HG02763 (cell line): ENCODE data around the gene ZNG1A.
"Not testable (repeated sequence)": the region's sequence is repeated elsewhere in the genome, so short reads cannot be mapped to it uniquely, and the experiment has no call there.

Experiments
- ATAC-seq: cut with Tn5 transposase; IDR thresholded peaks from one replicate; pipeline ENCODE4 v1.9.1; 2021; ENCODE audit warnings: mild to moderate bottlenecking, moderate library complexity; ENCODE audit not compliant: unreplicated experiment

ZNG1A gene

DNA sequence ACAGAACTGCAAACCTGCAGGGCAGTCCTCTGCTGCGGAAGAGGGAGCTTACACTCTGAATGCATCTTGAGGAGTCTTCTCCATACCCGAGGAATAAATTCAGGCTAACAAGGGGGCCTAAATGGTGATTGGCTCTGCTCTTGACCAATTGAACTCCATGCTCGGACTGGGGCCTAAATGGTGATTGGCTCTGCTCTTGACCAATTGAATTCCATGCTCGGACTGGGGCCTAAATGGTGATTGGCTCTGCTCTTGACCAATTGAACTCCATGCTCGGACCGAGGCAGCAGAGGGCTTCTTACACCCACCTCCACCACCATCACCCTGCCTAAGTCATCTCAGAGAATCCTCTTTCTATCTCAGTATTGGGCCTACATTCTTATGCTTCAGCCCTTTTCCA, 79.0 kb downstream of the ZNG1A start:
- ATAC-seq = not testable (repeated sequence)

DNA sequence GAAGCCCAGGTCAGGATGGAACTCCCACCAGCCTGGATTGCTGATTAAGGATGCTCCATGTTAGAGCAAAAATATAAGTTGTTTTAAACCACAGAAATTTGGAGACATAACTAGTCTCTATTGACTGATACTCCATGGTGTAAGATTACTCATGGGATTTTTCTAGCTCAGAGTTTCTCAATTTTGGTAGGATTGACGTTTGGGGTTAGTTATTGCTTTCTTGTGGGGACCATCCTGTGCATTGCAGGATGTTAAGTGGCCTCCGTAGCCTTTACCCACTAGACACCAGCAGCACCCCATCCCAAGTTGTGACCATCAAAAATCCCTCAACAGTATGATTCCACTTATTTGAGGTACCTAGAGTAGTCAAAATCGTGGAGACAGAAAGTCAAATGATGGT, 80.1 kb downstream of the ZNG1A start:
- not testable (repeated sequence) for ATAC-seq

DNA sequence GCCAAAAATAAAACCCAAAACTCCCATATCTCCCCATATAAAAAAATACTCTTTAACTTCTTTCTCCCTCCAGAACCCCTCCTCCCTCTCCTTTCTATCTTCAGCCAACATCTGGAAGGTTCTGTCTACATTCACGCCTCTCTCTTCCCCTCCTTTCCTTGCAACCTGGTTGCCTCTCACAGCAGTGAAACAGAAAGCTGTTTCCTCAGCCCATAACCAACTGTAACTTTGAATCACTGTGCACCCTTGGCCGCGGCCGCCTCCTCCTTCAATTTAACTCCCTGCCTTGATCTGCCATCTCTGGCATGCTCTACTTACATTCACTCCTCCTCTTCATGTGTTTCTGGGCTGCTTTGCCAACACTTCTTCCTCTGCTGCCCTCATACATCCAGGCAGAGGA, 83.9 kb downstream of the ZNG1A start:
- ATAC-seq = not testable (repeated sequence)

DNA sequence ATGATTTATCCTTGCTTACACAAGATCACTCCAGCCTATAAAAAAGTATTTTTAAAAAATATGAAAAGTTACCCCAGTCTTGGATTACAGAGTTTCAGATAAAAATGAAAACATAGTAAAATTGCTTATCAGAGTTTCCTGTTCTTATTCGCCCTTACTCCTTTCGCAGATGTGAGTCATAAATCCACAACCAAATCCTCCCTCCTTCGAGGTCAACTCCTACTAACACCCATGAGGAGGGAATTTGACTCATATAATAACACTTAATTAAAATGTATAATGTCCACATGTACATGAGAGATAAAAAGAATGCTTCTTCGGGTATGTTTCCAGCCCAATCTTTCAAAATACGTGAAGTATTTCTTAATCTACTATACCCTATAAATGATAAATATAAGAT, 84.5 kb downstream of the ZNG1A start:
- not testable (repeated sequence) for ATAC-seq

DNA sequence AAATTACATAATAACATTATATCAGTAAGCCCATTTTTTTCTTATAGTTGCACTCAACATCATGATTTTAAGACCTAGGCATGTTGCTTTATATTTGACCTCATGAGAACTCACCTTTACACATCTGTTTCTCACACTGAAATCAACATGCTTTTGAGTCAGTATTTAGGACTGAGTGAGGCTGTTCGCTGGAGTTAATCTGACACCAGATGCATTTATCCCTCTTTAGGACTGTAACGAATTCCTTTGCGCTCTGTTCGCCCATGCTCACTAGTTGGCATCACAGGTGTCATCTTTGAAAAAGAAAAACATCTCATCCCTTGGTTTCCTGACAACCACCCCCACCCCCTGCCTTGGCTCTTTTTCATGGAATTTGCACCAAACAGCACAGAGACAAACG, 84.9 kb downstream of the ZNG1A start:
- not testable (repeated sequence) for ATAC-seq

DNA sequence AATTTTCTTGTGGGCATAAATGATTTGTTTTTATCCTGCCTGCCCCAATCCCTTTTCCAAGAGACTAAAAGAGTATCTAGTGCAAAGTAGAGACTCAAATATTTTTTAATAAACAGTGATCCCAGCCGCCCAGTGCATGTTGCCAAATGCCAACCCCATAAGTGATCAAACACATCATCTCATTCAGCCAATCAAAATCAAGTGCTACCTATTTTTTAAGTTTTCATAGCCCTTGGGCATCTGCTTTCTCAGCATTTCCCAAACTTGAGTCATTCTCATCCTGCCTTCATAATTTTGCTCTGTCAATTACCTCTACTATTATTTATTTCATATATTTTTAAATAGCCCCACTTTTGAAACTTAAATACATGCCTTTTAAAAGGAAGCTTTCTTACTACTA, 88.0 kb downstream of the ZNG1A start:
- not testable (repeated sequence) for ATAC-seq

DNA sequence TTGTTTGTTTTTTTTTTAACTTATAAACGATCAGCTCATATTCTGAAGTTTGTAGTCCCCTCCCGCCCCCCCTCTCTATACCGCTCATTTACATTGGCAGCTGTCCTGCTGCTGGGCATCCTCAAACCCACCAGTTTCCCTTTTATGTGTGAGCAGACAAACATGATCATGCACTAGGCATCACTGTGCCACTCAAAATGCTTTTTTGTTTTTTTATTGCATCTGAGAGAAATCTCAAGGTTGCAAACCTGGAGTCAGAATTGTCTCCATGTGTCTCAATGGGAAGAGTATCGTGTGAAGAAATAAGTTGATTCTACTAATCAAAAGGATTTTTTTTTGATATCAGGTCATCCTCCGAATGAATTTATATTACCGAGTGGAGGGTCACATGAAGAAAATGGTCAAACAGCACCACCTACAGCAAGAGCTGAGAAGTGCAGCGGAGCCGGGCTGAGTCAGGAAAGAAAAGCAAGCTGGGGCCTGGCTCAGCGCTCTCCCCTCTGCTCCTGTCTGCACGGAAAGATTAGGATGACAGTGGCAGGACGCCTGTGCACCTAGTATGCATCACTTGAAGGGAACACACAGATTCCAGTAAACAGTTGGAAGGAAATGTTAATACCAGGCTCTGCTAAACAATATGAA, 90.3 kb downstream of the ZNG1A start:
- peak; percentile 66 for ATAC-seq

DNA sequence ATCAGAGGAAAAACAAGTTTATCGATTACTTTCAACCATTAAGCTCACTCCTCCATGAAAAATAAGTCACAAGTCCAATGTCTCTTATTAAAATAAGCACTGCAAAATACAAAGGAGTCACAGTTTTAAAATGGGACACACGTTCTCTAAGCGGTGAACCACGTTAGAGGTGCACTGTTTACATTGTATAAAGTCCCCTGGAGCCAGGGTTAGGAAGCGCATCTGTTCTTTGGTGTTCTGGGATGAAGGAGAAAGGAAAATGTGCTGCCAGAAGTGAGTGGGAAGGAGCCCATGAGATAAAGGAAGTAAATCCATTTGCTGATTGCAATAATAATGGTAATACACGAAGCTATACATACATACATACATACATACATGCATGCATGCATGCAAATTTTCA, 91.0 kb downstream of the ZNG1A start:
- not testable (repeated sequence) for ATAC-seq

DNA sequence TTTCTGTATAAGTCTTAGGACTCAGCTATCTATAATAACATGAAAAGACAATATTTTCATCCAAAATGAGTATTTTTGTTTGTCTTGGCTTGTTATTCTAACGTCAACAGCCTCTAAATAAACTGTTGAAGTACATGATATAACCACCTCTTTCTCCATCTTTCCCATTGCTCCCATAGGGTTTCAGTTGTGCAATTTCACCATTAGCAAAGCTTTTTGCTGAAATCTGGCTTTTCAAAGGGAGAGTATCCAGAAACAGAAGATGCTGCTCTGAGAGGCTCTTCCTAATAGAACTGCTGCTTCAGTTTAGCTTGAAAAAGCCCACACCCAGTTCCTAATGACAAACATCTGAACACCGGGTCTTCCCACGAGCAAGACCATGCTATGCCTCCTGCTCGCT, 91.8 kb downstream of the ZNG1A start:
- not testable (repeated sequence) for ATAC-seq

DNA sequence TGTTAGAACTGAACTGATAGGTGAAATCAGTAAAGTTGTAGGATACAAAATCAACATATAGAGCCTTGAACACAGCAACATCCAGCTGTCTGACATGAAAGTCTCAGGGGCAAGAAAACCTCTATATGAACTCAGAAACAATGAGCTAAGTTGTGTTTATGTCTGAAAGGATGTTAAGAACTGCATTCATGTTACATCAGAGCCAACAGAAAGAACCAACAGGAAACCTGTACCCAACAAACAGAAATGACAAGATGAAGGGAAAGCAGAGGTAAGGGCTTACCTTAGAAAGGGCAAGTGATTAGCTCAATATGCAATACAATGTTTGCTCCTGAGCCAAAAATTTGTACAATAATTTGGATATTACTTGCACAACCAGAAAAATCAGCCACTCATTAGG, 92.2 kb downstream of the ZNG1A start:
- not testable (repeated sequence) for ATAC-seq

DNA sequence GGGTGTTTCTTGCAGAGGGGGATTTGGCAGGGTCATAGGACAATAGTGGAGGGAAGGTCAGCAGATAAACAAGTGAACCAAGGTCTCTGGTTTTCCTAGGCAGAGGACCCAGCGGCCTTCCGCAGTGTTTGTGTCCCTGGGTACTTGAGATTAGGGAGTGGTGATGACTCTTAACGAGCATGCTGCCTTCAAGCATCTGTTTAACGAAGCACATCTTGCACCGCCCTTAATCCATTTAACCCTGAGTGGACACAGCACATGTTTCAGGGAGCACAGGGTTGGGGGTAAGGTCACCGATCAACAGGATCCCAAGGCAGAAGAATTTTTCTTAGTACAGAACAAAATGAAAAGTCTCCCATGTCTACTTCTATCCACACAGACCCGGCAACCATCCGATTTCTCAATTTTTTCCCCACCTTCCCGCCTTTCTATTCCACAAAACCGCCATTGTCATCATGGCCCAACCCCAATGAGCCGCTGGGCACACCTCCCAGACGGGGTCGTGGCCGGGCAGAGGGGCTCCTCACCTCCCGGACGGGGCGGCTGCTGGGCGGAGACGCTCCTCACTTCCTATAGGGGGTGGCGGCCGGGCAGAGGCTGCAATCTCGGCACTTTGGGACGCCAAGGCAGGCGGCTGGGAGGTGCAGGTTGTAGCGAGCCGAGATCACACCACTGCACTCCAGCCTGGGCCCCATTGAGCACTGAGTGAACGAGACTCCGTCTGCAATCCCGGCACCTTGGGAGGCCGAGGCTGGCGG, 95.7 kb downstream of the ZNG1A start:
- not testable (repeated sequence) for ATAC-seq

DNA sequence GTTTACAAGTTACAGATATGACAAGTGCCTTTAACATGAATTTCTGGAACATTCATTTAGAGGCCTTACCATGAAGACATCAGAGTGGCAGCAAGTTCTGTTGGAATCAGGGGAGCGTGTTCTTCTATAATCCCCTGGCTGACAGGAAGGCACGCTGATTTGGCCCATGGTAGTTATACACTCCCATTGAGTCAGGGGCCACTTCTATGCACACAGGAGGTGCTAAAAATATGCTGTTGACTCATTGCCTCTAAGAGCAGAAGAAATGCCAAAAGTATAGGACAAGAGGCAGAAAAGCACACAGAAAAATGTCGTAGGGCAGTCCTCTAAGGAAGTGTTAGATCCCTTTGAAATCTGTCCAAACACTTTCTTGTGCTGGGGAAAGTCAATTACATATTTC, 100.5 kb downstream of the ZNG1A start:
- not testable (repeated sequence) for ATAC-seq

DNA sequence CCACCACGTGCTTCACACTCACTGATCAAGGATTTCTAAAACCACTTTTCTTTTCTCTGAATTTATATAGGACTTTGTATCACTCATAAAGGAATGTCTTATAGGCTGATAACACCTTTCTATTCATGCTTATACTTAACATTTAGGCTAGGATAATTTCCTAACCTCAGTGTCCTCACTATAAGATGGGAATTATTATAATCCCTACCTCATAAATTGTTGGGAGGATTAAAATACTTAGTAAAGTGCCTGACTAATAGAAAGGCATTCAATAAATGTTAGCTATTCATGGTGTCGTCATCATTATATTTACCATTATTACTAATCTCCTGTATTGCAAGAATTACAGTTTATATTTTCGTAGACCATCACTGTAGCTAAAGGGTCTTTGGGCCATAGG, 102.5 kb downstream of the ZNG1A start:
- not testable (repeated sequence) for ATAC-seq

DNA sequence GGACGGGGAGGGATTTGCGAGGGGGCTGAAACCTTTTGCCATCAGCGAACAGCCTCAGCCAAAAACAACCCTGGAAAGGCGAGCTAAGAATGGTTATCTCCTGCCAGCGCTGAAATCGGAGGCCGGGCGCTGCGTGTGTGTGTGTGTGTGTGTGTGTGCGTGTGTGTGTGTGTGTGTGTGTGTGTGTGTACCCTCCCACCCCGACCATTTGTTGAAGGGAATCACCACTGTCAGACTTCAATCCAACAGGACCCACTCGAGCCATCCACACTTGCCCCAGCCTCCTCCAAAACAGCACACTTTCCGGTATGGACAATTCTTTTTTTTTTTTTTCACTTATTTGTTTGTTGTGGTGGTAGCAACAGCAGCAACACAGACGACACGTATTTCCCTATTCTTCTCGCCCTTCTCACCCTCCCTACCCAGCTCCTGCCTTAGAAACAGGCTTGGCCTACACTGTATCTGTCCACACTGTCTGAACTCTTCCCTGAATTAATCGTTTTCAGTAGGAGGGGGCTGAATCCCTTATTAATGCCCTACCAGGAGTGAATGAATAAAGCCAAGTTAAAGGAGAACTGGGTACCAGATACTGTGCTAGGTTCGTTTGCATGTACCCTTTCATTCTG, 104.8 kb downstream of the ZNG1A start:
- ATAC-seq = not testable (repeated sequence)

DNA sequence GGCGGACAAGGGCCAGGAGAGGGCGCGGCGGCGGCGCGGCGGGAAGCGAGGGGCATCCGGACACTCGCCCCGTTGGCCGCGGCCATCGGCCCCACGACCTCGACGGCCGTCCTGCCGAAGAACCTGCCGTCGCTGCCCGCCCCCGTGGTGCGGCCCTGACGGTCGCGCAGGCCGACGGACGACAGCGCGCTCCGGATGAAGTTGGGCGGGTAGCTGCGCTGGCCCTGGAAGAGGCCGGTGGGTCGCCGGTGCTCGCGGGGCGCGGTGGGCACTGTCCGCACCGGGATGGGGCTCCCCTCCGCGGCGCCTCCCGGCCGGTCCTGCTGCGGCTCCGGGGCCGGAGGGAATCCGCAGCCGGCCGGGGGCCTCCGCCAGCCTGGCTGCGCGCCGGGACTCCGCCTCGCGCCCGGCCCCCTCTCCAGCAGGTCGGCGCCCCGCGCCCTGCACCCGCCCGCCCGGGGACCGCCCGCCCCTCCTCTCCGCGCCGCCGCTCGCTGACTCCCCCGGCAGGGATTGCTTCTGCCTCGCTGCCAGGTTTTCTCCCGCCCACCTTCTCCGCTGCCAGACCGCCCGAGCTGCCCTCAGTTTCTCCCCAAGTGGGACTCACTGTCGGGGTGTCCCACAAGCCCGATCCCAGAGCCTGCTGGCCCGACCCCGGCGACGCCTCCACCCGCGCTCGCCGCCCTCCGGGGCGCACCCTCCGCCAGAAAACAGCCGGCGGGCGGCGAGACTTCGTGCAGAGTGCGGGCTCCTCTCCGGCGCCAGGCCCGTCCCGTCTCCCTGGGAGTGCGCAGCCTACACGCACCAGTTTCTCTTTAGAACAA, 105.6 kb downstream of the ZNG1A start:
- ATAC-seq = not testable (repeated sequence)
